Measurements from ENCODE around the gene TXNDC9. TPM values are rescaled to one million over a fixed set of nuclear protein-coding genes. Genes with fewer than 3 reads are reported as not detected.
"Not testable (repeated sequence)": the region's sequence is repeated elsewhere in the genome, so short reads cannot be mapped to it uniquely, and the experiment has no call there.

Gene TXNDC9
- total RNA-seq, 1 donor from 2014 or later, result 32.7 TPM

- DNase-seq (ENCODE audit: low spot score, unreplicated experiment), result no peak
- no peak overlapping the region for H3K4me3 Mint-ChIP-seq (ENCODE audit: low read depth)
- no peaks in the 10 kb centered on the region for H3K27me3 Mint-ChIP-seq
- no peaks in the 10 kb centered on the region for H3K4me1 Mint-ChIP-seq (ENCODE audit: low read depth)
- H3K27ac Mint-ChIP-seq, result no peak overlapping the region
- H3K36me3 Mint-ChIP-seq (ENCODE audit: insufficient read depth), result peaks cover 20% of the 10 kb centered on the region
- no peaks in the 10 kb centered on the region for H3K9me3 Mint-ChIP-seq (ENCODE audit: low read depth)
- TF ChIP-seq, protein P1, sequence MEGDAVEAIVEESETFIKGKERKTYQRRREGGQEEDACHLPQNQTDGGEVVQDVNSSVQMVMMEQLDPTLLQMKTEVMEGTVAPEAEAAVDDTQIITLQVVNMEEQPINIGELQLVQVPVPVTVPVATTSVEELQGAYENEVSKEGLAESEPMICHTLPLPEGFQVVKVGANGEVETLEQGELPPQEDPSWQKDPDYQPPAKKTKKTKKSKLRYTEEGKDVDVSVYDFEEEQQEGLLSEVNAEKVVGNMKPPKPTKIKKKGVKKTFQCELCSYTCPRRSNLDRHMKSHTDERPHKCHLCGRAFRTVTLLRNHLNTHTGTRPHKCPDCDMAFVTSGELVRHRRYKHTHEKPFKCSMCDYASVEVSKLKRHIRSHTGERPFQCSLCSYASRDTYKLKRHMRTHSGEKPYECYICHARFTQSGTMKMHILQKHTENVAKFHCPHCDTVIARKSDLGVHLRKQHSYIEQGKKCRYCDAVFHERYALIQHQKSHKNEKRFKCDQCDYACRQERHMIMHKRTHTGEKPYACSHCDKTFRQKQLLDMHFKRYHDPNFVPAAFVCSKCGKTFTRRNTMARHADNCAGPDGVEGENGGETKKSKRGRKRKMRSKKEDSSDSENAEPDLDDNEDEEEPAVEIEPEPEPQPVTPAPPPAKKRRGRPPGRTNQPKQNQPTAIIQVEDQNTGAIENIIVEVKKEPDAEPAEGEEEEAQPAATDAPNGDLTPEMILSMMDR (IDR thresholded peaks at IDR 0.05; ENCODE audit: unreplicated experiment), result no peak
These were observed 18.8 kb downstream of the TXNDC9 start for GRCh38 chr2:99317161-99317872.

GRCh38 chr2:99301097-99301496 is 35.0 kb downstream of the TXNDC9 start, which contains the start of gene LYG1:
Gene LYG1 (minus strand): TSS chr2:99301197. CDS start chr2:99295670, 5,527 bp downstream.
- H3K4me1 Mint-ChIP-seq (ENCODE audit: low read depth); H3K27ac Mint-ChIP-seq; H3K4me3 Mint-ChIP-seq (ENCODE audit: low read depth); H3K27me3 Mint-ChIP-seq; H3K36me3 Mint-ChIP-seq (ENCODE audit: insufficient read depth); DNase-seq (ENCODE audit: low spot score, unreplicated experiment); H3K9me3 Mint-ChIP-seq (ENCODE audit: low read depth): not testable (repeated sequence)

- no peak for DNase-seq (ENCODE audit: low spot score, unreplicated experiment)
- Mint-ChIP-seq H3K27ac (no peak overlapping the region), H3K36me3 (ENCODE audit: insufficient read depth) (peaks cover 3% of the 10 kb centered on the region), H3K4me1 (ENCODE audit: low read depth) (no peaks in the 10 kb centered on the region), H3K9me3 (ENCODE audit: low read depth) (no peaks in the 10 kb centered on the region), H3K4me3 (ENCODE audit: low read depth) (no peak overlapping the region), H3K27me3 (no peaks in the 10 kb centered on the region)
- TF ChIP-seq, protein P1 (IDR thresholded peaks at IDR 0.05; ENCODE audit: unreplicated experiment), result no peak
These were observed 36.6 kb downstream of the TXNDC9 start for GRCh38 chr2:99299580-99299979.

GRCh38 chr2:99297994-99298393 is 38.1 kb downstream of the TXNDC9 start:
- TF ChIP-seq, protein P1 (IDR thresholded peaks at IDR 0.05; ENCODE audit: unreplicated experiment), result no peak
- Mint-ChIP-seq H3K27me3 (no peaks in the 10 kb centered on the region), H3K4me1 (ENCODE audit: low read depth) (no peaks in the 10 kb centered on the region), H3K27ac (no peak overlapping the region), H3K9me3 (ENCODE audit: low read depth) (no peaks in the 10 kb centered on the region), H3K4me3 (ENCODE audit: low read depth) (no peak overlapping the region), H3K36me3 (ENCODE audit: insufficient read depth) (peaks cover 2% of the 10 kb centered on the region)
- no peak for DNase-seq (ENCODE audit: low spot score, unreplicated experiment)

- peaks cover 7% of the 10 kb centered on the region for H3K36me3 Mint-ChIP-seq (ENCODE audit: insufficient read depth)
- TF ChIP-seq, protein P1 (IDR thresholded peaks at IDR 0.05; ENCODE audit: unreplicated experiment), result no peak
- H3K4me3 Mint-ChIP-seq (ENCODE audit: low read depth), result no peak overlapping the region
- H3K27ac Mint-ChIP-seq, result no peak overlapping the region
- no peaks in the 10 kb centered on the region for H3K4me1 Mint-ChIP-seq (ENCODE audit: low read depth)
- no peaks in the 10 kb centered on the region for H3K27me3 Mint-ChIP-seq
- peaks cover under 1% of the 10 kb centered on the region for H3K9me3 Mint-ChIP-seq (ENCODE audit: low read depth)
- DNase-seq (ENCODE audit: low spot score, unreplicated experiment), result no peak
These were observed 50.6 kb downstream of the TXNDC9 start for GRCh38 chr2:99285526-99285925.
